K562 (cell line): ENCODE data around the gene ACAT2. TPM values are rescaled to one million over a fixed set of nuclear protein-coding genes. Genes with fewer than 3 reads are reported as not detected.

Source experiments
- CBX3 ChIP-seq, 2 experiments: IDR thresholded peaks; 1 replicate in 1 of 2; 2 replicates in 1 of 2; pipeline ENCODE4 v1.6.1; 2012; ENCODE audit warnings: inconsistent platforms in 2 of 2, low read length in 2 of 2, borderline replicate concordance in 1 of 2, control low read depth in 1 of 2
- CXXC5 ChIP-seq: fragments of 250-450 bp; sonication (Bioruptor Pico); IDR thresholded peaks from 2 replicates; pipeline ENCODE4 v1.8.0; 2022; ENCODE audit warnings: inconsistent platforms, mild to moderate bottlenecking, moderate library complexity
- DACH1 ChIP-seq: fragments of 450-650 bp; IDR thresholded peaks from 2 replicates; pipeline ENCODE4 v1.6.1; 2018; ENCODE audit not compliant: partially characterized antibody
- E2F3 ChIP-seq: fragments of 250-450 bp; sonication (Bioruptor Pico); IDR thresholded peaks from 2 replicates; pipeline ENCODE4 v1.4.0; 2020; ENCODE audit warnings: mild to moderate bottlenecking
- ELF4 ChIP-seq: fragments of 450-650 bp; formaldehyde crosslinking; IDR thresholded peaks from 2 replicates; pipeline ENCODE4 v1.4.0; 2022; ENCODE audit warnings: missing genetic modification characterization
- ERF ChIP-seq: fragments of 450-650 bp; formaldehyde crosslinking; IDR thresholded peaks from 2 replicates; pipeline ENCODE4 v1.4.0; 2020; ENCODE audit warnings: mild to moderate bottlenecking, mixed read lengths
- GATAD2A ChIP-seq: fragments of 450-650 bp; IDR thresholded peaks from 2 replicates; pipeline ENCODE4 v1.6.1; 2017
- ILK ChIP-seq: fragments of 450-650 bp; IDR thresholded peaks from 2 replicates; pipeline ENCODE4 v1.6.1; 2016; ENCODE audit warnings: missing genetic modification characterization, low read depth, mild to moderate bottlenecking, missing compliant biosample characterization, moderate library complexity, borderline replicate concordance
- KDM2B ChIP-seq: fragments of 250-450 bp; sonication (Bioruptor Pico); IDR thresholded peaks from 2 replicates; pipeline ENCODE4 v1.8.0; 2021; ENCODE audit warnings: mild to moderate bottlenecking, moderate library complexity
- LARP7 ChIP-seq: fragments of 450-650 bp; IDR thresholded peaks from 2 replicates; pipeline ENCODE4 v1.6.1; 2016
- MAFK ChIP-seq: IDR thresholded peaks from 2 replicates; pipeline ENCODE4 v1.6.1; 2011; ENCODE audit warnings: low read length, improper control_type of control experiment
- MEF2A ChIP-seq: IDR thresholded peaks from 2 replicates; pipeline ENCODE4 v1.6.1; 2011; ENCODE audit warnings: low read depth, mild to moderate bottlenecking, low read length, moderate library complexity; ENCODE audit not compliant: control insufficient read depth
- NFATC3 ChIP-seq: fragments of 450-650 bp; IDR thresholded peaks from 2 replicates; pipeline ENCODE4 v1.6.1; 2017; ENCODE audit warnings: mild to moderate bottlenecking
- PYGO2 ChIP-seq: fragments of 450-650 bp; IDR thresholded peaks from 2 replicates; pipeline ENCODE4 v1.6.1; 2016; ENCODE audit warnings: mild to moderate bottlenecking, missing genetic modification characterization, moderate library complexity, missing compliant biosample characterization
- ZNF212 ChIP-seq: fragments of 450-650 bp; formaldehyde crosslinking; IDR thresholded peaks from 2 replicates; pipeline ENCODE4 v1.4.0; 2020; ENCODE audit warnings: mild to moderate bottlenecking
- ZZZ3 ChIP-seq: fragments of 450-650 bp; IDR thresholded peaks from 2 replicates; pipeline ENCODE4 v1.6.1; 2016; ENCODE audit warnings: antibody characterized with exemption, mild to moderate bottlenecking, moderate library complexity
- polyA plus RNA-seq, 8 experiments: library from polyadenylated mRNA; depleted of rRNA in 4 of 8; stranded (reverse) in 5 of 8; unstranded in 3 of 8; fragments of >200 nt; fragmentation: Nextera tagmentation in 2 of 8; fragmentation: Illumina TruSeq in 1 of 8; extraction: Ambion mirVana in 2 of 8; extraction: Trizol in 1 of 8; gene quantifications; 2 replicates each; pipeline versions ENCODE4 v1.2.1 to v1.2.3, GENCODE V29; 2011 to 2014; ENCODE audit warnings: inconsistent platforms in 1 of 8, missing spikeins in 1 of 8
- total RNA-seq, 7 experiments: library from RNA; depleted of rRNA in 6 of 7; stranded (reverse); fragments of >200 nt in 6 of 7; fragmentation: Illumina TruSeq in 2 of 7; extraction: Trizol in 2 of 7; gene quantifications; 2 replicates each; pipeline versions ENCODE4 v1.2.1 to v1.2.3, GENCODE V29; 2011 to 2021; ENCODE audit warnings: low replicate concordance in 1 of 7
- TF ChIP-seq, protein P1 (sequence below): fragments of 250-450 bp; sonication (Bioruptor Pico); IDR thresholded peaks from 2 replicates; pipeline ENCODE4 v1.8.0; 2022; ENCODE audit warnings: moderate library complexity, mild to moderate bottlenecking, inconsistent platforms
- TF ChIP-seq, protein P2 (sequence below), 2 experiments: fragments of 200-800 bp in 1 of 2; sonication (Bioruptor generic) in 1 of 2; sonication (generic) in 1 of 2; formaldehyde crosslinking in 1 of 2; IDR thresholded peaks in 1 of 2; conservative IDR thresholded peaks in 1 of 2; 2 replicates each; pipeline versions ENCODE4 v1.5.0 to v1.6.1; 2016 to 2020; ENCODE audit warnings: missing compliant biosample characterization in 1 of 2, missing genetic modification characterization in 1 of 2, missing genetic modification reagents in 1 of 2
- TF ChIP-seq, protein P3 (sequence below): fragments of 250-450 bp; sonication (Bioruptor Pico); IDR thresholded peaks from 2 replicates; pipeline ENCODE4 v1.6.1; 2021; ENCODE audit warnings: mild to moderate bottlenecking
- TF ChIP-seq, protein P4 (sequence below): fragments of 450-650 bp; IDR thresholded peaks from one replicate; pipeline ENCODE4 v1.6.1; 2018; ENCODE audit warnings: mild to moderate bottlenecking, moderate library complexity; ENCODE audit not compliant: partially characterized antibody
- TF ChIP-seq, protein P5 (sequence below): fragments of 450-650 bp; formaldehyde crosslinking; IDR thresholded peaks from 2 replicates; pipeline ENCODE4 v1.4.0; 2022; ENCODE audit warnings: missing genetic modification characterization

ACAT2 gene
- total and polyA plus RNA-seq, 9 of the 15 experiments (the other 6 are each of a cell fraction or from before 2014, with no cell fraction given), result 63.0 to 309 (median 144) TPM

DNA sequence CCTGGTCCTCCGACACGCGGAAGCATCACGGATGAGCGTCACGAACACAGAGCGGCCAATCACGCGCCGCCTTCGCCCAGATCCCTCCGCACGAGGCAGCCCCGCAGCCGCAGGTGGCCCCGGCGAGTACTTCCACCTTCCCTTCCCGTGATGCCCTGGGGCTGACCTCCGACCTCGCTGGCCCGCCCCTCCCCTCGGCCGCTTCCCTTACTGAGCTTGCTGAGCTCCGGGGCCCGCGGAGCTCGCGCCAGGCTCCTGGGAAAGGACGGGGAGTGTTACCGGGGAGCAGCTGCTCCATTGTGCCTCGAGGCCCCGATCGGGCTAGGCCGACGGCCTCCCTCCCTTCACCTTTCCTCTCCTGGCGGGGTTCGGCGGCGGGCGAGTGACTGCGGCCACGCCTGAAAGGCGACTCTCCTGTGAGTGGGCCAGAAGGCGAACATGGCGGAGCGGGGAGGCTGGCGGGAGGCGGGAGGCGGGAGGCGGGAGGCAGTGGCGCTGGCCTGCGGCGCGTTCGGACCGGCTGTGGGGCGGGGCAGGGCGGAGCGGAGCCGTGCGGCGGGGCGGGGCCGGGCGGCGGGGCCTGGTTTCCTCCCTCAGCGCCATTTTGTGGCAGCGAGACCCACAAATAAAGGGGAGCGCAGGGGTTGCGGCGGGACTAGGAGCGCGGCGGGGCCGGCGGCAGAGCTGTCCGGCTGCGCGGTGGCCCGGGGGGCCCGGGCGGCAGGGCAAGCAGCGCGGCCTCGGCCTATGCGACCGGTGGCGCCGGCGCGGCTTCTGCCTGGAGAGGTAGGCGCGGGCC lies 34.7 kb upstream of the ACAT2 start, which contains the start of gene WTAP (continued):
- TF ChIP-seq, protein P1, sequence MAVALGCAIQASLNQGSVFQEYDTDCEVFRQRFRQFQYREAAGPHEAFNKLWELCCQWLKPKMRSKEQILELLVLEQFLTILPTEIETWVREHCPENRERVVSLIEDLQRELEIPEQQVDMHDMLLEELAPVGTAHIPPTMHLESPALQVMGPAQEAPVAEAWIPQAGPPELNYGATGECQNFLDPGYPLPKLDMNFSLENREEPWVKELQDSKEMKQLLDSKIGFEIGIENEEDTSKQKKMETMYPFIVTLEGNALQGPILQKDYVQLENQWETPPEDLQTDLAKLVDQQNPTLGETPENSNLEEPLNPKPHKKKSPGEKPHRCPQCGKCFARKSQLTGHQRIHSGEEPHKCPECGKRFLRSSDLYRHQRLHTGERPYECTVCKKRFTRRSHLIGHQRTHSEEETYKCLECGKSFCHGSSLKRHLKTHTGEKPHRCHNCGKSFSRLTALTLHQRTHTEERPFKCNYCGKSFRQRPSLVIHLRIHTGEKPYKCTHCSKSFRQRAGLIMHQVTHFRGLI, result no peak
- TF ChIP-seq NFATC3, result peak; percentile 98
- TF ChIP-seq ZNF212 (CRISPR knock-in tag), result no peak
- peak; percentile 45 for TF ChIP-seq DACH1
- peak; percentile 93 for TF ChIP-seq LARP7
- TF ChIP-seq, protein P2, sequence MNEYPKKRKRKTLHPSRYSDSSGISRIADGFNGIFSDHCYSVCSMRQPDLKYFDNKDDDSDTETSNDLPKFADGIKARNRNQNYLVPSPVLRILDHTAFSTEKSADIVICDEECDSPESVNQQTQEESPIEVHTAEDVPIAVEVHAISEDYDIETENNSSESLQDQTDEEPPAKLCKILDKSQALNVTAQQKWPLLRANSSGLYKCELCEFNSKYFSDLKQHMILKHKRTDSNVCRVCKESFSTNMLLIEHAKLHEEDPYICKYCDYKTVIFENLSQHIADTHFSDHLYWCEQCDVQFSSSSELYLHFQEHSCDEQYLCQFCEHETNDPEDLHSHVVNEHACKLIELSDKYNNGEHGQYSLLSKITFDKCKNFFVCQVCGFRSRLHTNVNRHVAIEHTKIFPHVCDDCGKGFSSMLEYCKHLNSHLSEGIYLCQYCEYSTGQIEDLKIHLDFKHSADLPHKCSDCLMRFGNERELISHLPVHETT (CRISPR knock-in tag; conservative IDR thresholded peaks at IDR 0.05 in 1 of 2, IDR thresholded peaks at IDR 0.05 in 1 of 2), result peak in 1 of 2 experiments; percentile 97; a peak in 2 of 4 replicates
- TF ChIP-seq GATAD2A, result peak; percentile 94
- TF ChIP-seq, protein P3, sequence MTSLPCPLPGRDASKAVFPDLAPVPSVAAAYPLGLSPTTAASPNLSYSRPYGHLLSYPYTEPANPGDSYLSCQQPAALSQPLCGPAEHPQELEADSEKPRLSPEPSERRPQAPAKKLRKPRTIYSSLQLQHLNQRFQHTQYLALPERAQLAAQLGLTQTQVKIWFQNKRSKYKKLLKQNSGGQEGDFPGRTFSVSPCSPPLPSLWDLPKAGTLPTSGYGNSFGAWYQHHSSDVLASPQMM (CRISPR knock-in tag), result no peak
- TF ChIP-seq E2F3 (CRISPR knock-in tag), result peak; percentile 55; the same call in 1 of the 2 replicates
- TF ChIP-seq, protein P4, sequence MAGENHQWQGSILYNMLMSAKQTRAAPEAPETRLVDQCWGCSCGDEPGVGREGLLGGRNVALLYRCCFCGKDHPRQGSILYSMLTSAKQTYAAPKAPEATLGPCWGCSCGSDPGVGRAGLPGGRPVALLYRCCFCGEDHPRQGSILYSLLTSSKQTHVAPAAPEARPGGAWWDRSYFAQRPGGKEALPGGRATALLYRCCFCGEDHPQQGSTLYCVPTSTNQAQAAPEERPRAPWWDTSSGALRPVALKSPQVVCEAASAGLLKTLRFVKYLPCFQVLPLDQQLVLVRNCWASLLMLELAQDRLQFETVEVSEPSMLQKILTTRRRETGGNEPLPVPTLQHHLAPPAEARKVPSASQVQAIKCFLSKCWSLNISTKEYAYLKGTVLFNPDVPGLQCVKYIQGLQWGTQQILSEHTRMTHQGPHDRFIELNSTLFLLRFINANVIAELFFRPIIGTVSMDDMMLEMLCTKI, result no peak
- TF ChIP-seq MAFK, result no peak
- peak; percentile 91 for TF ChIP-seq ERF (CRISPR knock-in tag)
- no peak for TF ChIP-seq ILK
- peak; percentile 100 for TF ChIP-seq CXXC5
- TF ChIP-seq PYGO2 (tag), result no peak
- no peak; the same call in 1 of the 2 replicates for TF ChIP-seq ZZZ3
- TF ChIP-seq, protein P5, sequence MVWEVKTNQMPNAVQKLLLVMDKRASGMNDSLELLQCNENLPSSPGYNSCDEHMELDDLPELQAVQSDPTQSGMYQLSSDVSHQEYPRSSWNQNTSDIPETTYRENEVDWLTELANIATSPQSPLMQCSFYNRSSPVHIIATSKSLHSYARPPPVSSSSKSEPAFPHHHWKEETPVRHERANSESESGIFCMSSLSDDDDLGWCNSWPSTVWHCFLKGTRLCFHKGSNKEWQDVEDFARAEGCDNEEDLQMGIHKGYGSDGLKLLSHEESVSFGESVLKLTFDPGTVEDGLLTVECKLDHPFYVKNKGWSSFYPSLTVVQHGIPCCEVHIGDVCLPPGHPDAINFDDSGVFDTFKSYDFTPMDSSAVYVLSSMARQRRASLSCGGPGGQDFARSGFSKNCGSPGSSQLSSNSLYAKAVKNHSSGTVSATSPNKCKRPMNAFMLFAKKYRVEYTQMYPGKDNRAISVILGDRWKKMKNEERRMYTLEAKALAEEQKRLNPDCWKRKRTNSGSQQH (CRISPR knock-in tag), result peak; percentile 34
- peak; percentile 20; the same call in 1 of the 2 replicates for TF ChIP-seq KDM2B (CRISPR knock-in tag)
- no peak for TF ChIP-seq MEF2A
- TF ChIP-seq ELF4, result peak; percentile 84; the same call in 1 of the 2 replicates
- peak in 1 of 2 experiments; percentile 87; a peak in 1 of 3 replicates for TF ChIP-seq CBX3 (IDR thresholded peaks at IDR 0.05; ENCODE audit: borderline replicate concordance in 1 of 2, low read length in 2 of 2)
